Hematopoietic multipotent progenitor cell (in vitro differentiated cells): ENCODE data around the gene SPACA6. TPM values are rescaled to one million over a fixed set of nuclear protein-coding genes. Genes with fewer than 3 reads are reported as not detected.

ENCODE experiments used
- DNase-seq, 3 donors: peaks; one replicate each; pipeline ENCODE4 v3.0.0-alpha.2; 2011 to 2015; ENCODE audit warnings: low read depth in 2 of 3, low spot score in 2 of 3
- total RNA-seq: library from RNA; depleted of rRNA; stranded (reverse); fragments of >200 nt; gene quantifications from one replicate; pipeline ENCODE4 v1.2.3, GENCODE V29; 2012

Gene SPACA6, protein sequence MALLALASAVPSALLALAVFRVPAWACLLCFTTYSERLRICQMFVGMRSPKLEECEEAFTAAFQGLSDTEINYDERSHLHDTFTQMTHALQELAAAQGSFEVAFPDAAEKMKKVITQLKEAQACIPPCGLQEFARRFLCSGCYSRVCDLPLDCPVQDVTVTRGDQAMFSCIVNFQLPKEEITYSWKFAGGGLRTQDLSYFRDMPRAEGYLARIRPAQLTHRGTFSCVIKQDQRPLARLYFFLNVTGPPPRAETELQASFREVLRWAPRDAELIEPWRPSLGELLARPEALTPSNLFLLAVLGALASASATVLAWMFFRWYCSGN
- 1.3 TPM for total RNA-seq

DNA sequence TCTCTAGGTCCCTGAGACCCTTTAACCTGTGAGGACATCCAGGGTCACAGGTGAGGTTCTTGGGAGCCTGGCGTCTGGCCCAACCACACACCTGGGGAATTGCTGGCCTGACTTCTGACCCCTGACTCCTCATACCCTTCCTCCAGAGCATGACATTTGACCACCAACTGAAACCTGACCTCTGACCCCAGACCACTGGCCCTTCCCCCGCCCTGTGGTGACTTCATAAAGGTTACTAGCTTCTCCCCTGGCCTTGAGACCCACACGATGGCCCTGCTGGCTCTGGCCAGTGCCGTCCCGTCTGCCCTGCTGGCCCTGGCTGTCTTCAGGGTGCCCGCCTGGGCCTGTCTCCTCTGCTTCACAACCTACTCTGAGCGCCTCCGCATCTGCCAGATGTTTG is at the start of gene SPACA6:
TSS of gene SPACA6 (plus strand) at position 71 of the 400 bp plus-strand sequence. CDS start at position 268, 197 bp downstream.
- no peak for DNase-seq

DNA sequence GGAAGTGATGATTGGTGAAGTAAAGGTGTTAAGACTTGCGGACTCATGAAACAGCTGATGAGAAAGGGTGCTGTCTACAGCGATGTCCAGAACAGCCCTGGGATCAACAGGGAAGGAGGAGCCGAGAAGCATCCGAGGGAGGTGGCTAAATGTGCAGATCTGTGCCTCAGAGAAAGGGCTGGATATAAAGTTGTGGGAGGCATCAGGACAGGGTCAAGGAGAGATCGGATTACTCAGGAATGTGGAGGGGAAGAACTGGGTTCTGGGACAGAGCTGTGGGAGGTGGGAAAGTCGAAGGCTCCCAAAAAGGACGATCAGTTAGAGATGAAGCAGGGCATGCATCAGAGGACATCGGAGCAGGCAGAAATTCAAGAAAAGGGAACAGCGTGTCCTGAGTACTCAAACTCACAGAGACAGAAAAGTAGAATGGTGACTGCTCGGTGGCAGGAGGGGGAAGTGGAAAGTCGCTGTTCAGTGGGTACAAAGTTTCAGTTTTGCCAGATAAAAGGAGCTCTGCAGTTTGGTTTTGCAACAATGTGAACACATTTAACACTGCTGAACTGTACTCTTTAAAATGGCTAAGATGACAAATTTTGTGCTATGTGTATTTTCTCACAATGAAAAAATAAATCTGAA is 48.4 kb upstream of the SPACA6 start:
- no peak for DNase-seq

DNA sequence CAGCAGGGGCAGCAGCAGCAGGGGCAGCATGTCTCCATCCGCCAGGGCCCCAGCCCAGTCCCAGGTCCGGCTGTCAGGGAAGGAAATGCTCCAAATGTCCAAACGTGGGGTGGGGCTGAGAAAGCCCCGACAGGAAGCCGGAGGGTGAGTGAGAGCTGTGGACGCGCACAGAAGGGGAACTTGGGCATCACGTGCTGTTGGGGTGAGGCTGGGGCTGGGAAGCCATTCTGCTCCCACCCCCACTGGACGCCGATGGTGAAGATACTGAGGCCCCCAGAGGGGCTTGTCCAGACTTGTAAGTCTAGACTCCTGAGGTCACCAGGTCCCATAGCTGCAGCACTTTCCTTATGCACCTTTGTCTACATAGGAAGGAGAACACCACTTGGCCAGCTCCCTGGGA is 46.4 kb upstream of the SPACA6 start, which contains the start of gene SIGLEC14:
TSS of gene SIGLEC14 (minus strand) at position 96 of the 400 bp plus-strand sequence. CDS start at position 30, 66 bp downstream.
- peak in 1 of 3 donors; percentile 19 for DNase-seq

DNA sequence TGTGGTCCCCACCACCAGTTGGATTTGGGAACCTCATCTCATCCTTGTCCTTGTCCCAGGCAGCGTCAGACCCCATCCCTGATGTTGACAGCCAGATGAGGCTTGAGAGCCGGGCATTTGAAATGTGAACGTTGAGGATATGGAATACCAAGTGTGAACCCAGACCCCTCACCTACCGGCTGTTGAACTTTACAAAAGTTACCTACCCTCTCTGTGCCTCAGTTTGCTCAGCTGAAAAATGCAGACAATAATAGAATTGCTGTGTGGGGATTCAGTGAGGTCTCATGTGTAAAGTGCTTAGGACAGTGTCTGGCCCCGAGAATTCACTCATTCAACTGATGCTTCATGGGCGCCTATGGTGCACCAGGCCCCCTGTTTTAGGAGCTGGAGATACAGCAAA is 45.8 kb upstream of the SPACA6 start:
- DNase-seq: no peak

DNA sequence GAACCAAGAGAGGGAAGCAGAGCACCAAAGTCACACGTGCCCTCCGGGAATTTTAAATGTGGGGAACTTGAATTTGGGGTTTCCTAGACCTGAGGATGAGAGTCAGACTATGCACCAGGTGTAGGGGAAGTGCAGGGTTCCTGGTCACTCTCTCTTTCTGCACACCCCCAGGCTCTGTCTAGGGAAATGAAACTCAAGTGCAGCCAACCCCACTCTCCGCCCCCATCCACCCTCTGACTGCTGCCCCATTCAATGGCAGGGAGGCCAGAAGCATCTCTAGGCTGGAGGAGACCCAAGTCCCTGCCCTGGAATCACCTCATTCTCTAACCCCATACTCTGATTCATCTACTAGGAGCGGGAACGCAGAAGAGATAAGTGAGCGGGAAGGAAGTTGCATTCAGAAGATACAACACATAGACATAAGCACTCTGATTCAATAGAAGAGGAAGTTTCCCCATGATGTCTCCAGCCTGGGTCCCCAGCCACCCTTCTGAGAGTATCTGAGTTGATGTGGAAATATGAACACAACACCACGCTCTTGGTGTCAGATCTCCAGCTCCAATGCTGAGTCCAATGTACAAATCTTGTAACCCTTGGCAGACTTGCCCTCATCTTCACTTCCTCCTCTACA is 41.8 kb upstream of the SPACA6 start:
- DNase-seq: no peak

DNA sequence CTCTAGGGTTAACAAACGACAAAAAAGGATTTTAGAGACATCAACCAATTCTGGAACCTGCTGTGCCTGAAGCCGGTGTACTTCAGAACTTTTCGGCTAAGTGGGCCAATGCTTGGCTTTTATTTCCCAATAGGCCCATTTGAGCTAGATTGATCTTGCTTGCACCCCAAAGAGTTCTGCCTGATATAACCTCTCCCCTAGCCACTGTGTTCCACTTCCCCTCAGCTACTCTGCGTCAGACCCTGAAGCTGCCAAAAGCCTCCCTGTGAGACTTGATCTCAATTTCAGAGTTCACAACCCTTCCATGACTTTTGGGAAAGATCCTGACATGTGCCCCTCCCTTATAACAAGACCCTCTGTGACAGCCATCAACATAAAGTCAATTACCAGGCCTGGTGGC is 40.9 kb upstream of the SPACA6 start:
- DNase-seq: no peak

DNA sequence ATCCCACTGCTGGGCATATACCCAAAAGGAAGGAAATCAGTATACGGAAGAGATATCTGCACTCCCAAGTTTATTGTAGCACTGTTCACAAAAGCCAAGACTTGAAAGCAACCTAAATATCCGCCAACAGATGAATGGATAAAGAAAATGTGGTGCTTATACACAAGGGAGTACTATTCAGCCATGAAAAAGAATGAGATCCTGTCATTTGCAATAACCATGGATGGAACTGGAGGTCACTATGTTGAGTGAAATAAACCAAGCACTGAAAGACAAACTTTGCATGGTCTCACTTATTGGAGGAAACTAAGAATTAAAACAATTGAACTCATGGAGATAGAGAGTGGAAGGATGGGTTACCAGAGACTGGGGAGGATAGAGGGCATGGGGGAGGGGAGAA is 40.0 kb upstream of the SPACA6 start:
- DNase-seq: no peak

DNA sequence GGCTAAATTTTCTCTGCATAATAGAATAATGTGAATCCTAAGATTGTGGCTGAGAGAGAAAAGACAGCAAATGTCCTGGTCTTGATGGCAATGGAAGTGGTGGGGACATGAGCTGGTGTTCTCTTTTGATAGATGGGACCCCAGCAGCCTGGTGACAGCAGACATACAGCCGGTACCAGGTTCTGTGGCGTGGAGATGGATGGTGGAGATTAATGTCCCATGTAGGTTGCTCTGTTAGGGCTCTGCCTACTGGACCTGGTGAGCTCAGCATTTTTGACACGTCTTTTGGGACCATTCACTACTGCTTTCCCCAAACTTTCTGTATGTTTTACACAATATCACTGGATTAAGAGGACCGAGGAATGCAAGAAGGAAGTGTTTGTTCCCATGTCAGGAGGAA is 38.3 kb upstream of the SPACA6 start:
- DNase-seq: no peak

DNA sequence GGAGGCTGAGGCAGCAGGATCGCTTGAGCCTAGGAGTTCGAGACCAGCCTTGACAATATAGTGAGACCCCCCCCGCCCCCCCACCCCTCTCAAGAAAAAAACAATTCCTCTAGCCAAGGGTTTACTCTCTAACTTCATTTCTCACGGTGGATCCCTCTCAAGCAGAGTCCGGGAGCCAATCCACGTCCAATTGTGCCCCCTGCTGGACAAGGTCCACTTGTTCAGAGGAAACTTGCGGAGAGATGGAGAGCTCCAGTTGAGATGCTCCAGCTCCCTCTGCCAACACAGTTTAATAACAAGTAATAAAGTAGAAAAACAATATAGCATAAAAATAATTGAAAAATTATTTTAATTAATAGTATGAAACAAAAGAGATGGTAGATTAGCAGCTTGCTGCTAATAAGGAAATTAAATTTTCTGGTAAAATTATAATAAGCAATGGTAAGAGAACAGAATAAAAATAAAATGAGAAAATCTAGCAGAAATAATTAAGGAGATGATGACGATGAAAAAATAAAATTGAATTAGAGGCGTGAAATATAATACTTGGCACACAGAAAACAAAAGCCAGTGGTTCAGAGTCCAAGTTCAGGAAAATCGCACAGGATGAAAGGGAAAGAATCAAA is 32.0 kb upstream of the SPACA6 start:
- DNase-seq: peak; percentile 5 to 93 (median 77)

DNA sequence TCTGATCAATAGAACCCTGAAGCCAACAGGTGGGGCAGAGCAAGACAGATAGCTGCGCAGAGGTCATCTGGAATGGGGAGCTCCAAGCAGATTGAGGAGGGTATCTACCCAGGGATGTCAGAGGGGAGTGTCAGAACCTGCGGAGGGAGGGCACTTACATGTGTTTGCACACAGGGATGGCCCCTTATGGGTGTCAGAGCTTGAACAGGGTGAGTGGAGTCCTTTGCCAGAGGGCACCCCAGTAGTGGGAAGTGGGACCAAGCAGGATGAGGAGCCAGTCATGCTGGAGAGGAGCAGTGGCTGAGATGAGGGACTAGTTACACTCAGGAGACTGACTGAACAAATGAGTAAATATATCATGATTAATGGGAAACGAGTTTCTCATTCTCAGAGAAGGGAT is 29.5 kb upstream of the SPACA6 start:
- DNase-seq: no peak

DNA sequence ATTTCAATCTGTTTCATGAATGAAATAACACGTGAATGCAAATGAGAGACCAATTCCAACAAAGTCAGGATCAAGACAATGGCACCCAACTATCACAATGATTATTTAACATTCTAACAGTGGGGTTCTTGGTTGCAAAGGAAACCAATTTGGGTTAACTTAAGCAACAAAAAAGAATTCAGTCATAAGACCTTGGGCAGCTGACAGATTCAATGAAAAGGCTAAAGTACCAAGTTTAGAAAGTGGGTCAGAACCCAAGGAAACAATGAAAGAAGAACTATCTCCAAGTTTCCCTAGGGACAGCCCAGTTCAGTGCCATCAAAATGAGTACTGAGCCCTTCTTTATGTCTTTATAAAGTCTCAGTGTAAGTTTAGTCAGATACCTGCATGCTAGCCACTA is 29.0 kb upstream of the SPACA6 start:
- no peak for DNase-seq

DNA sequence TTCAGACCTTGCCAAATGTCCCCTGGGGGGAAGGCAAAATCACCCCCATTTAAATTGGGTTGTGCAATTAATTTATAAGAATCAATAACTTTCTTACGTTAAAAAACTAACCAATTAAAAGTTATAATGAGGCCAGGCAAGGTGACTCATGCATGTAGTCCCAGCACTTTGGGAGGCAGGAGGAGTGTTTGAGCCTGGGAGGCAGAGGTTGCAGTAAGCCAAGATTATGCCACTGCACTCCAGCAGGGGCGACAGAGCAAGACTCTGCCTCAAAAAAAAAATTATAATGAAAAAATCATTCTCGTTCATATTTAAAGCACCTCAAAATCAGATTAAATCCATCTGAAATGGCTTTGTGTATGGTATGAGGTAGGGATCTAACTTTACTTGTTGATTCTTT is 28.1 kb upstream of the SPACA6 start:
- DNase-seq: no peak

DNA sequence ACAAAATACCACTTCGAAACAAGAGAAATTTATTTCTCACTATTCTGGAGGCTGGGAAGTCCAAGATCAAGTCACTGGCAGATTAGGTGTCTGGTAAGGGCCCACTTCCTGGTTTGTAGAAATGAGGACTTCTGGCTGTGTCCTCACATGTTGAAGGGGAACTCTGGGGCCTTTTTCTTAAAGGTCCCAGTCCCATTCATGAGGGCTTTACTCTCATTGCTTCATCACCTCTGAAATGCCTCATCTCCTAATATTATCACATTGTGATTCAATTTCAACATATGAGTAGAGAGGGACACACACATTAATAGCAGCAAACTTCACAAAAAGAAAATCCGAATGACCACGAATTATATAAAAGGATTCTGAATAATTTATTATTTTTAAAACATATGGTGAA is 24.9 kb upstream of the SPACA6 start:
- DNase-seq: no peak

DNA sequence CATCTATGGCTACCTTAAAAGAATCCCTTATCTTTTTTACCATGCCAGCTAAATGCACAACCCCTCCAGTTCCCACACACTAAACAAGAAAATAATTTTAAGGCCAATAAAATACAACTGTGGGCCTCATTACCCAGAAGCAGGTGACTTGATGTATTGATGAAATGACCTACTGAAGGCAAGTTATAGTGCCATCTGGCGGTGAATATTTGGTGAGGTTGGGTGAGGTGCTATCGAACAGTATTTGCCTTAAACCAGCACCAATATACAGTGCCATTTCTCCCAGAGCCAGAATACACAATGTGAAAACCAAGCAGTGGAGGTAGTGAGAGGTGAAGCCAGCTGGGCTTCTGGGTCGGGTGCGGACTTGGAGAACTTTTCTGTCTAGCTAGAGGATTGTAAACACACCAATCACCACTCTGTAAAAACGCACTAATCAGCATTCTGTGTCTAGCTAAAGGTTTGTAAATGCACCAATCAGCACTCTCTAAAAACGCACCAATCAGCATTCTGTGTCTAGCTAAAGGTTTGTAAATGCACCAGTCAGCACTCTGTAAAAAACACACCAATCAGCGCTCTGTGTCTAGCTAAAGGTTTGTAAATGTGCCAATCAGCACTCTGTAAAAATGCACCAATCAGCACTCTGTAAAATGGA is 17.1 kb upstream of the SPACA6 start:
- DNase-seq: peak in 1 of 3 donors; percentile 51

DNA sequence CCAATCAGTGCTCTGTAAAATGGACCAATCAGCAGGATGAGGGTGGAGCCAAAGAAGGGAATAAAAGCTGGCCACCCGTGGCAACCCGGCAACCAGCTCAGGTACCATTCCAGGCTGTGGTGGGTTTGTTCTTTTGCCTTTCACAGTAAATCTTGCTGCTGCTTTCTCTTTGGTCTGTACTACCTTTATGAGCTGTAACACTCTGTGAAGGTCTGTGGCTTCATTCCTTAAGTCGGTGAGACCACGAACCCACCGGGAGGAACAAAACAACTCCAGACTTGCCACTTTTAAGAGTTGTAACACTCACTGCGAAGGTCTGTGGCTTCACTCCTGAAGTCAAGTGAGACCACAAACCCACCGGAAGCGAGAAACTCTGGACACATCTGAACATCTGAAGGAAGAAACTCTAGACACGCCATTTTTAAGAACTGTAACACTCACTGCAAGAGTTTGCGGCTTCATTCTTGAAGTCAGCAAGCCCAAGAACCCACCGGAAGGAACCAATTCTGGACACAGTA is 16.5 kb upstream of the SPACA6 start:
- DNase-seq: peak in 2 of 3 donors; percentile 48 to 61

DNA sequence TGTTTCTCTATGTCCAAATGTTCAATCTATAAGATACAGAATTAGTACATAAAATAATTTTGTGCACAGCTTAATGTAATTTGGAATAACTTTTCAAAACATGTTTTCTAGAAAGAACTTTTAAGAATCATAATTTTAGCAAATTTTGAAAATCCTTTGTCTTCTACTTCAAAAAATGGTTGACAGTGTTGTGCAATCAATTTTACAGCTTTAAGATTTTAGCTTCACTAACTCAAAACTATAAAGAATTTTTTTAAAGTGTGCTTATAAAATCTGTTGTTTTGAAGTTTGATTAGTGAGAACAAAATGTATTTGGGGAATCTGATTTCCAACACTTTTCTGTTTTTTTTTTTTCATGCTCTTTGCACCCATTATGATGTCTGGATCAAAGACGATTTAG is 12.7 kb upstream of the SPACA6 start:
- DNase-seq: no peak

DNA sequence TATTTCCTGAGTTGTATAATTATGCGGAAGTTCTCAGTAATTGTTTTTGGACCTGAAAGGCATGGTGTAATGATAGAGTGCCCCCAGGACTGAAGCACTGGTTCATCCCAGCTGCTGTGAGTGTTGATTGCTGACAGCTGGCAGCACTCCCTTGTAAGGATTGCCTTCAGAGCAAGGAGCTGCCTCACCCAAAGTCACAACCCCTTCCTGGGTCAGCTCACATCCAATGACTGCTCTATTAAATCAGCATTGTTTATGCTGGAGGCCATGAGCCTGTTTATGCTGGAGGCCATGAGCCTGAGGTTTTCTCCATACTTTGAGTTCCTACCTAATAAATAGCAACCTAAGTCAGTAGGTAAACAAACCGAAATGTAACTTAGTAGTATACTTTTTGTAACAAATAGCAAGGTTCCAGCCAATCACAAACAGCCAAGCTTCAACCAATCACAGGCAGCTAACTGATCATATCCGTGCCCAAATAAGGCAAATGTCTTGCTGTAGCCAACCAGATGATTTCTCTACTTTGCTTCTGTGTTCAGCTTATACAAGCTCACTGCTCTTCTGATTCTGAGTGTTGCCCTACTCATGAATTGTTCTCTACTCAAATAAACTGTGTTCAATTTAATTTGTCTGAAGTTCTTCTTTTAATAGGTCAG is 11.7 kb upstream of the SPACA6 start:
- peak in 1 of 3 donors; percentile 57 for DNase-seq

DNA sequence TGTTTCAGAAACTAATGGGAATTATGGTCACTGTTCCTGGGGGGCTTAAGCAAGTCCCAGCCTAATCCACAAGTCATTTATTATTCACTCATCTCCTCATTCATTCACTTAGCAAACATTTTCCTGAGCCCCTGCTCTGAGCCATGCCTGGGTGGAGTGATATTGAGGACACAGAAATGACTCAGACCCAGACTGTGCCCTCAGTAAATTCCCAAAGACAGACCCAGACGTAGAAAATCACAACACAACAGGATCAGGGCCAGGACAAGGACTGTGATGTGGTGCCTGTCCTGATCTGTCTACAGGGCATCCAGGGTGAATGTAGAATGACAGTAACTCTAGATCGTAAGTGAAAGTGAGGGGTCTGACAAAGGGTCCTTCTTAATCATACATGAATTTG is 7.0 kb upstream of the SPACA6 start:
- DNase-seq: no peak

DNA sequence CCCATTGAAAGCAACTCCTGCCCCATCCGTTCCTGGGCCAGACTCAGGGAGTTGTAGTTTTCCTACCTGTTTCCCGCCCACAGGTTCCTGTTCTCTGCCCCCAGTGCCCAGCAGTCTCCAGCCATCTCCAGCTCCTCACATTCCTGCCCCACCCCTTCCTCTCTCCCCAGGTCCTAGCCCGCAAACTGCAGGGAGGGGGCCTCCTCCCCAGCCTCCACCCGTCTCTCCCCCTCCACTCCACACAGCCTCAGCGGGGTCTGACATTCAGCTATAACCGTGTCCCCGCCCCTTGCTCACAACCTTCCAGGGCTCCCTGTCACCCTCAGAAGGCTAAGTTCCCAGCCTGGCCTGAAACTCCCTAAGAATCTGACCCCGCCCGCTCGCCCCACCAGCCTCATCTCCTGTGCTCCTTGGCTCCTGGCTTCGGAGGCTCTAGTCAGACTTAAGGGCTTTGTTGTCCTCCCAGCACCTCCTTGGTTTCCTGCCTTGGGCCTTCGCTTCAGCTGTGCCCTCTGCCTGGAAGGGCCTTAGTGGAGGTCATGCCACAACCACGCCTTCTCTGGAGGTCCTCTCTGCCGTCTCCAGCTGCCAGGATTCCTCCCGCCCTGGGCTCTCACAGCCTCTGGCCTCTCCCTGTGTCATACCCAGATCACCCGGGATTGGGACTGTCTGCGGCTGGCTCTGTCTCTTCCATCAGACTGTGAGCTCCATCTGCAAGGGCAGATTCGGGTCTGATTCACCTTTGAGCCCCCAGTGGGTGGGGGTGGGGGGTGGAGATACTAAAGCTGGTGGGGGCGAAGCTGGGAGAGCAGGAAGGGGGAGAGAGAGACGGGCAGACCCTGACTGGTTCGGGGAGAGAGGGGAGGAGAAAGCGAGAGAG is 5.1 kb upstream of the SPACA6 start:
- DNase-seq: no peak
